ENCODE data around the gene TLR4.

GRCh38 chr9:117732494-117732893 lies 28.3 kb downstream of the TLR4 start:
- no peak for TF ChIP-seq EZH2 (IDR thresholded peaks at IDR 0.05; ENCODE audit: borderline replicate concordance, low read depth, low read length, poor library complexity, severe bottlenecking)
- no peak for TF ChIP-seq CTCF (conservative IDR thresholded peaks at IDR 0.05; ENCODE audit: low read depth, low read length)

Data from A673 (cell line).